Activated CD4-positive, alpha-beta T cell treated with anti-CD3 and anti-CD28 coated beads, Interleukin-10, Interleukin-2, amounts not matched to agents 100 ng/mL and 50 ng/mL, durations not matched to agents 16 hours and 8 hours (primary cell): ENCODE measurements around the gene ACMSD.
A peak's percentile ranks its signal among the peaks of the same experiment; 100 is the strongest.
"Not testable (repeated sequence)": the region's sequence is repeated elsewhere in the genome, so short reads cannot be mapped to it uniquely, and the experiment has no call there.

ENCODE experiments used
- DNase-seq: peaks from one replicate; pipeline ENCODE4 v3.0.0-alpha.2; 2020

Gene ACMSD

DNA sequence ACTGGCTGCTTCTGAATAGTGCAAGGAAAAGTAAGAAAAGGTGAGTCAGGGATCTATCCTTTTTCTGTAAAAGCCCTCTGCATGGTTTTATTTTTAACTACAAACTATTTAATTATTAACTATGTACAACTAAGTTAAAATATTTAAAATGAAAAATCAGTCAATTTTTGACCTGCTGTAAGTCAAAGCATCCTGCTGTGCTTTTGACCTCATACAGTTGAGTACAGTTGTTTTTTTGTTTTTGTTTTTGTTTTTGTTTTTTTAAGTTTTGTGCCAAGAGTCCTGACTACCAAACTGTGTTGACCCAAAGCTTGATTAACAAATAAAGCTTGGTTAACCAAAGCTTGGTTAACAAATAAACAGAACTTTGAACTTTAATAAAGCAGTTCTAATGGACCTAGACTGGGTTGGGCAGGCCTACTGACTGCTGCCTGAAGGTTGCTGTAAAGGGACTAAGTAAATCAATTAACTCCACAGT lies at the start of gene ACMSD:
Gene ACMSD, plus strand, starts transcription at position 474 of the 478 bp plus-strand sequence. CDS start 67 bp downstream, outside the sequence.
- DNase-seq, result no peak

- DNase-seq, result no peak
Observed at GRCh38 chr2:134790487-134790886, 47.9 kb upstream of the ACMSD start.

GRCh38 chr2:134791616-134792015 lies 46.8 kb upstream of the ACMSD start:
- DNase-seq, result no peak

- no peak for DNase-seq
Observed at GRCh38 chr2:134792186-134792585, 46.2 kb upstream of the ACMSD start.

DNA sequence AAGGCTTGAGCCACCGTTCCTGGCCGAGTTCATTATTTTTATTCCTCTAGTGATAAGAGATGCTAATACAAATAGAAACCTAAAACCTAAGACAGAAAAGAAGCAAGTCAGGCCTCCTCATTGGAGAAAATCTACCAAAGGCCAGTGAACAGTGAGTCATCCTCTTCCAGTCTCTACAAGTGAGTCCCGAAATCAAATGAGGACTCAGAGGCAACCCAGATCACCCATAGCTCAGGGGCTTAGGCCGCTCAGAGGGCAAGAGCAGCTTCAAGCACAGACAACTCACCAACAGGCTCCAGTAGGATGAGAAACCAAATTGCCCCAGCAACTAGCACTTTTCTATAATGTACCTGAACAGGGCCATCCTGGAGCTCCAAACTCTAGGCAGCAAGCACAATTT lies 42.7 kb upstream of the ACMSD start:
- DNase-seq, result no peak

GRCh38 chr2:134796373-134796772 lies 42.0 kb upstream of the ACMSD start:
- no peak for DNase-seq

DNA sequence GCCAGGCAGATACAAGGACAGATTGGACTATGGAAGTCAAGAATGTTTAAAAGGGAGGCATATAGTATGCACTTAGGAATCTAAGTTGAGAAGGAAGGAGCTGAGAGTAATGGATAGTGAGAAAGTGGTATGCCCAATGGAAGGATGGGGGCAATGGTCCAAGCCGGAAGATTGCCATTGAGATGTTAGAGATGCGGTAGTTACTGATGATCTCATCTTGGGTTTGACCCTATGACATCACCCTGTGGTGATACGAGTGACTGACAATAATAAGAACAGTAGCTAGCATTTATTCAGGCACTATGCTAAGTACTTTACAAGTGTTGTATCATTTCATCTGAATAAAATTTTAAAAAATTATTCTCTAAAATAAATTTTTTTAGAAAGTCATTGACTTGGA lies 38.5 kb upstream of the ACMSD start:
- DNase-seq, result no peak

- no peak for DNase-seq
Observed at GRCh38 chr2:134800341-134800740, 38.1 kb upstream of the ACMSD start.

- peak; percentile 11 for DNase-seq
Observed at GRCh38 chr2:134803609-134804405, 34.6 kb upstream of the ACMSD start.

DNA sequence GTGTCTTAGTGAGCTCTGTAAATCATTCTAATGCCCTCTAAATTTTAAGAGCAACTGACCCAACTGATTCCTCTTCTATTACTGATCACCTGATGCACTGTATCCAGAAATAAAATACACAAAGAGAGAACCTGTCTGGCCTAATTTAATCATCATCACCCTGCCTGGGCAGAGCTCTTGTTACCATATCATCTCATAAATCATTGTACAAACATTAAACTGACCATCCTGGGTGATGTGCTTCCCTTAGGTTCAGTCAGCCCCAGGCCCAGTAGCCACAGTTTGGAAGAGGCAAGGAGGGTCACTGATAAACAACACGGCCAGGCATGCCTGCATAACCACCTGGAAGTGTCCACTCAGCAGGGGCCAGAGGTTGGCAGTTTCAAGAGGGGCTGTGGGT lies 22.7 kb upstream of the ACMSD start:
- no peak for DNase-seq

GRCh38 chr2:134818321-134818720 lies 20.1 kb upstream of the ACMSD start:
- no peak for DNase-seq

DNA sequence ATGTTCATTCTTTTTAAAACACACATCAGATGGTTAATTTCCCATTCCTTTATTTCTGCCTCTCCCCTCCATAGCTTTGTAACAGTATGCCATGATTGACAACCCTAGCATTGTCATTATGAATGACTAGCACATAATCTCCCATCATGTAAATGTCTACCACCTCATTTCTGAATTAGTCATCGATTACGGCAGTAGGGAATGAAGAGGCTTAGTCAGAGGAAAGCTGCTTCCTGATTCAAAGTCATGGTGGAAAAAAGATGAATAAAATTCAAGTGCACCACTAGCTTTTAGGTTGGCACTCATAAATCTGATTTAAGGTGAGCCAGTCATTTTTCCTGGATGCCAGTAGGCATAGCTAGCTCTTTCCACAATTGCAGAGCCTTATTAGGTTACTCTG lies 19.1 kb upstream of the ACMSD start:
- no peak for DNase-seq

DNA sequence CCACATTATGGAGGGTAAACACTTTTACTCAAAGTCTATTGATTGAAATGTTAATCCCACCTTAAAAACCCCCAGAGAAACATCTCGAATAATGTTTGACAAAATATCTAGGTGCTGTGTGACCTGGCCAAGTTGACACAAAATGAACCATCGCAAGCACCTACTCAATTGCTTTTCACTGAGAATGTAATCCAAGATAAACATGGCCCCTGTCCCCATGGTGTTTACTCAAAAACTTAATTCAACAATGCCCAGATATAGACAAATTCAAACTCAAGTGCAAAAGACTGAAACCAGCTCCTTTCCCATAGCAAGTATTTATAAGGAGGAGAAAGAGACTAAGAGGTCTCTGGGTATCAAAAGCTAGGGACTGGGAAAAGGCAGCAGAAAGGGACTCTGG lies 15.0 kb upstream of the ACMSD start:
- no peak for DNase-seq

DNA sequence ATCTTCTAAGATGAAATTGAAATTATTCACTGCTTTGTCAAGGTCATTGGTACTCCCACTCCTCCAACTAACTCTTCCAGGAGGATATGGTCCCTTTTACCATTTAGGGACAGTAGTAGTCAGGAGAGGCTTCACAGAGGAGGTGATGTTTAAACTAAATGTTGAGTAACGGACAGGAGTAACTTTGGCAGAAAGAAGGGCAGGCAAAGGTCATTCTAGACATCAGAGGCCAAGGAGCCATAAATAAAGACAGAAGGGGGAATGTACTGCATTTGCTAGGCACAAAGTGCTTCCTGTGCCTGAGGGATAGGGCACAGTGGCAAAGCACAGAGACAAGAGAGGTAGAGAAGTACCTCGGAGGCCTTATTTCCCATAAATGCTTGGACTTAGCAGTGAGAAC lies 14.6 kb upstream of the ACMSD start:
- no peak for DNase-seq

DNA sequence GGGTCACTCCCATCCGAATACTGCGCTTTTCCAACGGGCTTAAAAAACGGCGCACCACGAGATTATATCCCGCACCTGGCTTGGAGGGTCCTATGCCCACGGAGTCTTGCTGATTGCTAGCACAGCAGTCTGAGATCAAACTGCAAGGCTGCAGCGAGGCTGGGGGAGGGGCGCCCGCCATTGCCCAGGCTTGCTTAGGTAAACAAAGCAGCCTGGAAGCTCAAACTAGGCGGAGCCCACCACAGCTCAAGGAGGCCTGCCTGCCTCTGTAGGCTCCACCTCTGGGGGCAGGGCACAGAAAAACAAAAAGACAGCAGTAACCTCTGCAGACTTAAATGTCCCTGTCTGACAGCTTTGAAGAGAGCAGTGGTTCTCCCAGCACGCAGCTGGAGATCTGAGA lies 12.7 kb upstream of the ACMSD start:
- not testable (repeated sequence) for DNase-seq

DNA sequence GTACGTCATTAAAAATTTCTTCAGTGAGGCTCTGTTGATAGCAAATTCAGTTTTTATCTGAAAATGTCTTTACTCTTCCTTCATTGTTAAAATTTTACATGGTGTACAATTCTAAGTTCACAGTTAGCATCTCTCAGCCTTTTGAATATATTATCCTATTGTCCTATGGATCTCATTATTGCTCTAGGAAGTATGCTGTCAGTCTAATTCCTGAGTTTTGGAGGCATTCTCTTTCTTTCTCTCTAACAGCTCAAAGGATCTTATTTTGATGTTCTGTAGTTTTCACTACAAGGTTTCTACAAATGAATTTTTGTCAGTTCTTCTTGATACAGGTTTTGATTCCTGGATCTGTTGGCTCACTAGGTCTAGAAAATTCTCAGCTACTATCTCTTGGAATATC lies 2.9 kb upstream of the ACMSD start:
- no peak for DNase-seq

DNA sequence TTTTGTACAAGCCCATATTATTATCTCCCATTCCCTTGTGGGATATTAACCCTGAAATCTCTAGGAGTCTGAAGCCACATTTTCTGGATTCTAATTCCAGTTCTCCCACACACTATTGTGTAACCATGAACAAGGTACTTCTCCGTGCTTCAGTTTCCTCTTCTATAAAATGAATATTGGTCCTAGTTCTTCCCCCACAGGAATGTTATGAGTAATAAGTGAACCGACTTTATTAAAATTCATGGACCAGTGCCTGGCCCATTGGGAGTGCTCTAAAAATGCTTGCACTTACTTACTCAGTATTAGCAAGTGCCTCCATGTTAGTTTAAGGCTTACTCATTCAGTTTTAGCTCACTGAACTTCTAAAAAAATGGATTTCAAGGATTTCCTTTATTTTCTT lies 1.4 kb upstream of the ACMSD start:
- DNase-seq, result no peak

- no peak for DNase-seq
Observed at GRCh38 chr2:134839649-134840048, 1.2 kb downstream of the ACMSD start.

GRCh38 chr2:134842930-134843490 lies 4.6 kb downstream of the ACMSD start:
- no peak for DNase-seq

- no peak for DNase-seq
Observed at GRCh38 chr2:134843968-134844367, 5.6 kb downstream of the ACMSD start.

GRCh38 chr2:134845028-134845427 lies 6.6 kb downstream of the ACMSD start:
- no peak for DNase-seq

DNA sequence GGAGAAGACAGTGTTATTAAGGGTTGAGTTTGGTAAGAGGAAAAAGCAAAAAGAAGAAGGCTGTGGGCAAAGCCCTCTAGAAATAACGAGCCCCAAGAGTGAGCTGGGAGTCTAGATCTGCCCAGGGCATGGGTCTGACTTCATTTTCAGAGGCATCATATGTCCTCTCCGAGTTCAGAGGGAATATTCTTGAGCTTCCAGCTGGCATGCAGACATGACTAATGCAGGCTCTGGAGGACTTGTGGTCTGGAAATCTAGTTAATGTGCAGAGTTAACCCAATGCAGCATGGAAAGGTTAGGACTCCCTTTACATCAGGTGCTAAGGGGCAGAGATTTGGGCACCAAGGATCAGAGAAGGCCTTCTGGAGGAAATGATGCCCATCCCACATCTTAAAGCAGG lies 7.3 kb downstream of the ACMSD start:
- DNase-seq, result no peak

DNA sequence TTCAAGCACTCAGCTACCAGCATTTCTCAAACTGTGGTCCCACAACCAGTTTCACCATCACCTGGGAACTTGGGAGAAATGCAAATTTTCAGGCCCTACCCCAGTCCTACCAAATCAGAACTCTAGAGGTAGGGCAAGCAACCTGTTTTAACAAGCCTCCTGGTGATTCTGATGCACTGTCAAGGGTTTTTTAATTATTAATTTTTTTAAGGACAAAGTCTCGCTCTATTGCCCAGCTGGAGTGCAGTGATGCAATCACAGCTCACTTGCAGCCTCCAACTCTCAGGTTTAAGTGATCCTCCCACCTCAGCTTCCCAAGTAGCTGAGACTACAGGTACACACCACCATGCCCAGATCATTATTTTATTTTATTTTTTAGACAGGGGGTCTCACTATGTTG lies 7.8 kb downstream of the ACMSD start:
- no peak for DNase-seq

- DNase-seq, result not testable (repeated sequence)
Observed at GRCh38 chr2:134847582-134847981, 9.2 kb downstream of the ACMSD start.

GRCh38 chr2:134852518-134852917 lies 14.1 kb downstream of the ACMSD start:
- no peak for DNase-seq
